ENCODE results near the gene HIF1A. TPM values are rescaled to one million over a fixed set of nuclear protein-coding genes. Genes with fewer than 3 reads are reported as not detected.

The HIF1A gene
- total and polyA plus RNA-seq, 2 of the 13 experiments (the other 11 are each of a cell fraction or from before 2014, with no cell fraction given): 41.0 to 126 TPM

DNA sequence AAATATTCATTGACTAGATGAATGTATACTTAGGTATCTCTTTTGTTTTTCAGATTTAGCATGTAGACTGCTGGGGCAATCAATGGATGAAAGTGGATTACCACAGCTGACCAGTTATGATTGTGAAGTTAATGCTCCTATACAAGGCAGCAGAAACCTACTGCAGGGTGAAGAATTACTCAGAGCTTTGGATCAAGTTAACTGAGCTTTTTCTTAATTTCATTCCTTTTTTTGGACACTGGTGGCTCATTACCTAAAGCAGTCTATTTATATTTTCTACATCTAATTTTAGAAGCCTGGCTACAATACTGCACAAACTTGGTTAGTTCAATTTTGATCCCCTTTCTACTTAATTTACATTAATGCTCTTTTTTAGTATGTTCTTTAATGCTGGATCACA is 51.6 kb downstream of the HIF1A start:
- Histone ChIP-seq H3K79me2 (ENCODE audit: insufficient read depth, low read length) (no peaks in the 10 kb centered on the region), H3K36me3 (replicated peaks in 1 of 2; ENCODE audit: control insufficient read depth in 1 of 2, insufficient read depth in 2 of 2, low read length in 2 of 2) (peaks cover 4 to 56% of the 10 kb centered on the region in 2 experiments), H3K4me3 (replicated peaks in 1 of 3; ENCODE audit: insufficient read depth in 1 of 3, low read depth in 2 of 3, low read length in 3 of 3) (no peak overlapping the region), H2AFZ (ENCODE audit: low read length) (no peak overlapping the region), H3K4me1 (ENCODE audit: insufficient read depth, low read length) (peaks cover 13% of the 10 kb centered on the region), H4K20me1 (ENCODE audit: insufficient read depth, low read length) (no peaks in the 10 kb centered on the region), H3K4me2 (ENCODE audit: low read depth, low read length) (no peak overlapping the region), H3K9me3 (ENCODE audit: low read length) (no peaks in the 10 kb centered on the region), H3K9ac (ENCODE audit: insufficient read depth, low read depth, low read length) (no peak overlapping the region), H3K27ac (ENCODE audit: extremely low read length, insufficient read depth, low read length) (no peak overlapping the region), H3K27me3 (ENCODE audit: control insufficient read depth in 1 of 2, insufficient read depth in 2 of 2, low read length in 2 of 2) (no peaks in the 10 kb centered on the region)
- ATAC-seq: no peak
- ChIA-PET CTCF (ENCODE audit: low intra/inter-chr PET ratio, low total read pairs) (no interaction called here), POLR2A (interaction anchor here (1.8 kb wide), 1 partner anchor 15 kb away, joined by 11 read pairs; the partner anchor contains the start of gene SNAPC1)
- TF ChIP-seq, protein P1, sequence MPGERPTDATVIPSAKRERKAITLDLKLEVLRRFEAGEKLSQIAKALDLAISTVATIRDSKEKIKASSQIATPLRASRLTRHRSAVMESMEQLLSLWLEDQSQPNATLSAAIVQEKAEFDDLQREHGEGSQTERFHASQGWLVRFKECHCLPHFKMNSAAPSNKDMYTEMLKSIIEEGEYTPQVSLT (CRISPR knock-in tag; IDR thresholded peaks at IDR 0.05; ENCODE audit: borderline replicate concordance, low read depth): no peak
- TF ChIP-seq, protein P2, sequence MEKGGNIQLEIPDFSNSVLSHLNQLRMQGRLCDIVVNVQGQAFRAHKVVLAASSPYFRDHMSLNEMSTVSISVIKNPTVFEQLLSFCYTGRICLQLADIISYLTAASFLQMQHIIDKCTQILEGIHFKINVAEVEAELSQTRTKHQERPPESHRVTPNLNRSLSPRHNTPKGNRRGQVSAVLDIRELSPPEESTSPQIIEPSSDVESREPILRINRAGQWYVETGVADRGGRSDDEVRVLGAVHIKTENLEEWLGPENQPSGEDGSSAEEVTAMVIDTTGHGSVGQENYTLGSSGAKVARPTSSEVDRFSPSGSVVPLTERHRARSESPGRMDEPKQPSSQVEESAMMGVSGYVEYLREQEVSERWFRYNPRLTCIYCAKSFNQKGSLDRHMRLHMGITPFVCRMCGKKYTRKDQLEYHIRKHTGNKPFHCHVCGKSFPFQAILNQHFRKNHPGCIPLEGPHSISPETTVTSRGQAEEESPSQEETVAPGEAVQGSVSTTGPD (CRISPR knock-in tag; IDR thresholded peaks at IDR 0.05): no peak
- TF ChIP-seq MBD4 (IDR thresholded peaks at IDR 0.05; ENCODE audit: borderline replicate concordance, low read length): no peak
- no peak for TF ChIP-seq POLR2AphosphoS5 (IDR thresholded peaks at IDR 0.05; ENCODE audit: low read depth, low read length)
- no peak for TF ChIP-seq KLF13 (CRISPR knock-in tag; IDR thresholded peaks at IDR 0.05)
- TF ChIP-seq GPN1 (CRISPR knock-in tag; IDR thresholded peaks at IDR 0.05; ENCODE audit: borderline replicate concordance): no peak
- TF ChIP-seq PRDM10 (CRISPR knock-in tag; IDR thresholded peaks at IDR 0.05; ENCODE audit: low read depth): no peak
- TF ChIP-seq POLR2AphosphoS2 (IDR thresholded peaks at IDR 0.05; ENCODE audit: low read depth, low read length): no peak
- no peak for DNase-seq (ENCODE audit: low spot score)
- in situ Hi-C loops (cut with HindIII; ENCODE audit: extremely low pct_ligation_motif_present, low pct_unique_long_range_greater_than_20kb): no loop called here
- no TSS peak for BruUV-seq (replicated peaks)
- FAIRE-seq: no peak
- intact Hi-C loops (cut with micrococcal nuclease; ENCODE audit: unreplicated experiment): no loop called here

Data from HepG2 (cell line).